GM19438 (cell line): ENCODE measurements around the gene MYO1E.
"Not testable (repeated sequence)": the region's sequence is repeated elsewhere in the genome, so short reads cannot be mapped to it uniquely, and the experiment has no call there.

Experiments used
- ATAC-seq: cut with Tn5 transposase; IDR thresholded peaks from one replicate; pipeline ENCODE4 v1.9.1; 2021; ENCODE audit warnings: low read depth; ENCODE audit not compliant: unreplicated experiment

MYO1E gene

GRCh38 chr15:59174151-59174834 is 198.4 kb downstream of the MYO1E start:
- ATAC-seq = no peak

DNA sequence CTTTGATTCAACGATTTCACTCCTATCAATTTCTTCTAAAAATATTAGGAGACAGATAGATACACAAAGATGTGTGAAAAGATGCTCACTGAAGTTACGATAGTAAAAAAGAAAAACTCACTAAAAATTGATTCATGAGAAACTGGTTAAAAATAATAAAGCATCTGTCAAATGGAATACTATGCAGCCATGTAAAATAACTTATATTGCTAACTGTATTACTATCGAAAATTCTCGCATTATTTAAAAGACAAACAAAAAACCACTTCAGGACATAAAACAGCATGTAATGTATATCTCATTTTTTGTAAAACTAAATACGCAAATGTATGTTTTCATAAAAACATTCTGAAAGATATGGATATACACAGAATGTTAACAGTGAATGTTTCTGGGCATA is 199.5 kb downstream of the MYO1E start:
- no peak for ATAC-seq

DNA sequence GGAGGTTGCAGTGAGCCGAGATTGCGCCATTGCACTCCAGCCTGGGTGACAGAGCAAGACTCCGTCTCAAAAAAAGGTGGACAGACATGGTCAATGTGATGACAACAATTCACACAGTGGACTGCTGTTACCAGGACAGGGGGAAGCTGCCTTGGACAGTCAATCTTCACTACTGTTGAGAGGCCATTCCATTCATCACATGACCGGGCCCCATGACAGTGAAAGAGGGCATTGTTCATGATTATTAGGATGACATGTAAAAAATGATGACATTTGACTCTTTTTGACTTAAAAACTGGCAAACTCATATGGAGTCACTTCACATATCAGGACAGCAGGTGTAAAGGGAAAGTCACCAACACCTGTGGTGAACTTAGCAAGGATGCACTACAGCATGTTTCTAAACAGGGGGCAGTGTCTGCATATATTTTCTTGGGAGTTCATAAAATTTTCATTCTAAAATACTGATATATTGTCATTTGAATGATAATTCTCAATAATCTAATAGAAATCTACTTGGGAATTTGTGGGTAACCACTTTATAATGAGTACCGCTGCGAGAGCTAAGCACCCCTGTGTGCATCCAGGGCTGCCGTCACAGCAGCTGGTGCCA is 200.3 kb downstream of the MYO1E start:
- ATAC-seq = no peak

DNA sequence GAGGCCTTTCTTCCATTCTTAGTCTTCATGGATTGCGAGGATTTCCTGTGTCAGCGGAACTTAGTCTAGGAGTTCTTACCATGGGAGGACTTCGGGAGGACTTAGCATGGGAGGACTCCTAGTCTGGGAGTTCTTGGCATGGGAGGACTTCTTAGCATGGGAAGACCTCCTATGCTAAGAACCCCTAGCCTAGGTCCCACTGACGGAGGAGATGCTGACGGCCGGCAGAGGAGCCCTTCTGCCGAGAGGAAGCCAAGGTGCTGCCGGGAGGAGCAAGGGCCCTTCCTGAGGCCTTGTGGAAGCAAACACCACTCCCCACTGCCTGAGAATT is 201.6 kb downstream of the MYO1E start:
- no peak for ATAC-seq

- ATAC-seq = no peak
Measured at GRCh38 chr15:59170295-59171066, 202.2 kb downstream of the MYO1E start.

DNA sequence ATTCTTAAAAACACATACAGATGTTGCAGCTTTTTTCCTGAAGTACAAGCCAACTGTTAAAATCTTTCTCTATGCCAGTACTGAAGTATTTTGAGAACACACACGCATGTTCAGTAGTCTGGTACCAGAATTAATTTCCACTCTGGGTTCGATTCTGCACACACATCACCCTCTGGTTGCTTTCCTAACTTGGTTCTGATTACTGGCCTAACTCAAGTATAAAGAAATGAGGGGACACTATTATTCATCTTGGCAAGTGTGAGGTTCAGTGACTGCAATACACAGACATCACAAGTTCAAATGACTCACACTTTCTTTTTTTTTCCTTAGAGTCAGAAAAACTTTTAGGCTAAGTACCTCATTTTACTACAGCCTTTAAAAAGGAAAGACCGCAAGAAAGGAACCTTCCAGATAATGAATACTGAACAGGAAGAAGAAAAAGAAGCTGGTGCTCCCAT is 203.4 kb downstream of the MYO1E start:
- ATAC-seq = no peak

DNA sequence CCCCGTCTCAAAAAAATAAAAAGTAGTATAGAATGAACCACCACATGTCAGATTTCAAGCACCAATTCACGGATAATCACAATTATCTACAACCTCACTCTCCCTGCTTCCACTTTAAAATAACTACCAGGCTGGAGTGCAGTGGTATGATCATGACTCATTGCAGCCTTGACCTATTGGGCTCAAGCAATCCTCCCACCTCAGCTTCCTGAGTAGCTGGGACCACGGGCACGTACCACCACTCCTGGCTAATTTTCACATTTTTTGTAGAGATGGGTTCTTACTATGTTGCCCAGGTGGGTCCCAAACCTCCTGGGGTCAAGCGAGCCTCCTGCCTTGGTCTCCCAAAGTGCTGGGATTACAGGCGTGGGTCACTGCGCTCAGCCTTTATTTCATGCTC is 204.1 kb downstream of the MYO1E start:
- ATAC-seq = no peak

DNA sequence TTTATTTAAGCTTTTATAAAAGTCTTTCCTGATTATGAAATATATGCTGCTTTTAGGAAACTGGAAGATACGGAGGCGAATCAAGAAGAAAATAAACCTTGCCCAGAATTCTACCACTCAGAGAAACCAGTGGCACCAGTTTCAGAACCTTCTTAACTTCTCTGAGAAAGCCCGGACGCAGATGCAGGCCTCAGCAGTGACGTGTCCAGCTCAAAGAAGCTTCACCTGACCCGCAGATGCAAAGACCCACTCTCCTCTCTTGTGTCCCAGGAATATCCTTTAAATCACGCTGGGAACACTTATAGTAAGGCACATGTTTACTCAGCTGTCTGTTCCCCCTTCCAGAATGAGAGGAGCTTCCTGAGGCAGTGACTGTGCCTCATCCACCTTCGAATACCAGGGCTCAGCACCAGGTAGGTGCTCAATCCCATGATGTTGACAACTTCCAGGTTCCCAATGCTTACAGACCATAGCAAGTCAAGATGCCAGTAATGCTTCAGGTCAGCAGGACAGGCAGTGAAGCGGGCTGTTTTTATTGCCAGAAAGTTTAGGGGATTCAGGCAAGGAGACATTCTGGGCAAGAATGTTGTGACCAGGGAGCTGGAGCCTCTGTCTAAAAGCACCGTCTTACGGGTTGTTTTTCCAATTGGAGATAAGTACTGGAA is 205.9 kb downstream of the MYO1E start:
- ATAC-seq = no peak

- no peak for ATAC-seq
Measured at GRCh38 chr15:59166166-59166565, 206.5 kb downstream of the MYO1E start.

DNA sequence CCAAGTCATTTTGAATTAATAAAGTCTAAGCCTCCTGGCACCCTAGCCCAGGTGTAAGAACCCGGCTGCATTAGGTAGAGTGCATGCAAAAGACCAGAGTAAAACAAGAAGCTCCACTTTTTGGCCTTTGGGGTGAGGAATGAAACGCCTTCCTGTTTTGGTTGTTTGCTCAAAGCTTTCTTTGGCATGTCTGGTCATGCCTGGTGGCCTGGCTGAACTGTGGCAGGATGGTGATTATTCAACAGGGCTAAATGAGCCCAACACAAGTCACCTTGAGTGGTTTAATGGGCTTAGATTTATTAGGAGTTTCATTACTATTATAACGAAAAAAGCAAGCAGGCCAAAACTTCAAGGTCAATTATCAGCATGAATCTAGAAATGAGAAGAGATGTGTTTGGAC is 206.9 kb downstream of the MYO1E start:
- no peak for ATAC-seq

DNA sequence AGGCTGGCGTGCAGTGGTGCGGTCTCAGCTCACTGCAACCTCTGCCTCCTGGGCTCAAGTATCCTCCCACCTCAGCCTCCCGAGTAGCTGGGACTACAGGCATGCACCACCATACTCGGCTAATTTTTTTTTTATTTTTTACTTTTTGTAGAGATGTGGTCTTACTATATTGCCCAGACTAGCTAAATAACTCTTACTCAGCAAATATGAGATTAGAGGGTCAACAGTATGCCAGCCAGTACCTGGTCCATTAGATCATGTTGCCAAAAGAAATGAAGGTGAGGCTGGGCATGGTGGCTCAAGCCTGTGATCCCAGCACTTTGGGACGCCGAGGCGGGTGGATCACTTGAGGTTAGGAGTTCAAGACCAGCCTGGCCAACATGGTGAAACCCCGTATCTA is 210.6 kb downstream of the MYO1E start:
- ATAC-seq = not testable (repeated sequence)

DNA sequence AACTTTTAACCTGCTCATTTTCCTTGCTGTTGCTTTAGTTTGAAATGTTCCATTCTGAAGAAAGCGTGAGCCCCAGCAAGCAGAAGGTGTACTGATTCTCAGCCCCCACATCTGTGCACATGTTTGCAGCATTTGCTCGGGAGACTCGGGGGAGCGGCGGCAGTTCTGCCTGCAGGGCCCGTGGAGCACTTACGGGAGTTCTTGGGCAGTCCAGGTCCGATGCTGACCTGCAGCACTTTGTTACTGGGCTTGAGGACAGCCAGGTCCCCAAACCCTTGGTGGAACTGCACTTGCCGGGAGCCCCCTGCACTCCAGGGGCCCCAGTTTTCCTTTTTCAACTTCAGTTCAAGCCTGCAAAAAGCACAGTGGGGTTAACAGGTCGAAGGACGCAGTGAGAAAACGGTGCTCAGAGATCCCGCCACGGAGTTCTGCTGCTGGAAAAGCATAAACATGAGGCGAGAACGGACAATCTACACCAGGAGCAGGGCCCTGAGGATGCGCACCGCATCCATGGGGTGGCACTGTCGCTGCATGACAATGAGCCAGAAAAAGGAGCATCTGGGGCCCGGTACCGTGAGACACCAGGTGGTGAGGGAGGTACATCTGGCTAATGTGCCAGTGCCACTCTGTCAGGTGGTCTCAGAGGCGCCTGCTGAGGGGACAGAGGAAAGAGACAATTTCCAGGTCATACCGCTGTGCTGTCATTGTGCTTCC is 211.6 kb downstream of the MYO1E start:
- no peak for ATAC-seq

- no peak for ATAC-seq
Measured at GRCh38 chr15:59159210-59159609, 213.5 kb downstream of the MYO1E start.

GRCh38 chr15:59158701-59159034 is 214.0 kb downstream of the MYO1E start:
- ATAC-seq = no peak

DNA sequence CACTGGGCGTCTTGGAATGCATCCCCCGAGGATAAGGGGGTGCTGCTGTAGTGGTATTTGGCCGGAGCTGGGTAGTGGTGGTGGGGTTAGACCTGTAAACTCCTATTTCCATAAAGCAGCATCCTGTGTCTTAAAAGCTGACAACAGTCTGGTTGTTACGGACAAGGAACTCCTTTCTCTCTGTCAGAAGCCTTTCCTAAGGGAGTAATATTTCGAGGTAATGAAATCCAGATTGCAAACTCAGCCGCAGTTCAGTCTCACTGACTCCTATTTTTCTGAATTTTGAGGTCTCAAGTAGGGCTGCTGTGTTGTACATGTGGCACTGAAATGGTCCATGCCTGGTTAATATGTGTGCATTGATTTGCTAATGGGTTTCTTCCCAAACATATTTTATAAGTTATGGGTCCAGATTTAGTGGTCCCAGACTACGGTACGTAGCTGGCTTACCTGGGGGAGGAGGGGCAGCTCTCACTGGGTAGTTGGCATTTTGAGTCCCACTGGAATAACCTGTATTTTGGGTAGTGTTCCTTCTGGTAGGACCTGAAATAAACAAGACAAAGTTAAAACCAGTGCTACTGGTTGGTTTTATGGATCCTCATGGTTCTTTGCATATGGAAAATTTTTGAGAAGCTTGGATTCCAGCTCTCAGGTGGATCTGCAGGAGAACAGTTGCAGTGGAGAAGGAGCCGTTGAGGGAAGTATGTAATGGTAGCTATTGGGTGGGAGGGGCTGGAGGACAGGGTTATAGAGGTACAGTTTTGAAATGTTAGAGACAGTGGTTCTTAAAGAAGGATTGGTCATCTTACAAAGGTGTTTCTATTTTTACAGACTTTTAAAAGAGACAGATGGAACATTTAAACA is 214.6 kb downstream of the MYO1E start:
- no peak for ATAC-seq

DNA sequence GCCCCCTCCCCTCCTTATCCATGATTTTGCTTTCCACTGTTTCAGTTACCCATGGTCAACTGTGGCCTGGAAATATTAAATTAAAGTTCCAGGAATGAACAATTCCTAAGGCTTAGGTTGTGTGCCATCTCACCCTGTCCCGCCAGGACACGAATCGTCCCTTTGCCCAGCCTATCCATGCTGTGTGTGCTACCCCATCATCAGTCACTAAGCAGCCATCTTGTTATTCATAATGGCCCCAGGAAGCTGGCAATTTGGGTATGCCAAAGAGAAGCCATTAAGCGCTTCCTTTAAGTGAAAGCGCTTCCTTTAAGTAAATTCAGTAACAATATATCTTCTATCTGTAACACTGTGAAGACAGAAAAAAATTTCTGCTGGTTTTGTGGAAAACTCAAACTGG is 215.3 kb downstream of the MYO1E start:
- no peak for ATAC-seq

GRCh38 chr15:59155431-59155830 is 217.2 kb downstream of the MYO1E start:
- ATAC-seq = no peak

GRCh38 chr15:59154243-59154642 is 218.4 kb downstream of the MYO1E start:
- no peak for ATAC-seq

DNA sequence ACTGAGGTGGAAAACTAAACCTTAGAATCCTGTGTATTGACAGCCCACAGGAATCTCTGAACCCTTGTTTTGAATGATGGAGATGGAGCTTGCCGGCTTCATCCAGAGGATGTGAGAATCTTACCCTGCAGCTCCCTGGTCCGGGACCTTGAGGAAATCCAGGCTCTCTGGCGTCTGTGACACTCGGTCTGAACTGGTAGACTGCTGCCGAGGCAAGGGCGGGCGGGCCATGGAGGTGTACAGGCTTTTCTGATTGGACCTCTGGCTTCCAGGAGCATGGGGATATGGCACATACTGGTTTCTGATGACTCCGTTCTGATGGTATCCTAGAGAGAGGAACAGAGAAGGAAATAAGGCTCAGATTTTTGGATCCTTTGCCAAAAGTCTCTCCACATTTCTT is 219.2 kb downstream of the MYO1E start:
- ATAC-seq = no peak
